ENCODE results near the gene CEP55. TPM values are rescaled to one million over a fixed set of nuclear protein-coding genes. Genes with fewer than 3 reads are reported as not detected.

CEP55 gene
- total RNA-seq, 1 experiment from 2014 or later, result 16.5 TPM

- DNase-seq, result no peak
- Histone ChIP-seq H3K9me2 (replicated peaks; ENCODE audit: insufficient read depth, low read length) (no peaks in the 10 kb centered on the region), H3K36me3 (ENCODE audit: insufficient read depth, low read length) (no peaks in the 10 kb centered on the region), H3K27me3 (ENCODE audit: low read length) (no peaks in the 10 kb centered on the region), H3K9ac (ENCODE audit: low read length) (no peak overlapping the region), H3K79me2 (ENCODE audit: low read length) (no peaks in the 10 kb centered on the region), H3K9me3 (ENCODE audit: low read length) (no peaks in the 10 kb centered on the region), H3K27ac (ENCODE audit: low read length) (no peak overlapping the region), H3K4me1 (ENCODE audit: low read length) (no peaks in the 10 kb centered on the region), H3K4me2 (ENCODE audit: low read depth, low read length, poor library complexity, severe bottlenecking) (no peak overlapping the region), H4K20me1 (ENCODE audit: insufficient read depth, low read depth, low read length) (no peaks in the 10 kb centered on the region), H3K4me3 (ENCODE audit: low read length) (no peak overlapping the region), H2AFZ (ENCODE audit: low read length) (no peak overlapping the region)
Measured at GRCh38 chr10:93473804-93474472, 22.5 kb upstream of the CEP55 start.

- Histone ChIP-seq H3K4me2 (ENCODE audit: low read depth, low read length, poor library complexity, severe bottlenecking) (no peak overlapping the region), H2AFZ (ENCODE audit: low read length) (no peak overlapping the region), H3K9me2 (replicated peaks; ENCODE audit: insufficient read depth, low read length) (no peaks in the 10 kb centered on the region), H3K27me3 (ENCODE audit: low read length) (no peaks in the 10 kb centered on the region), H4K20me1 (ENCODE audit: insufficient read depth, low read depth, low read length) (no peaks in the 10 kb centered on the region), H3K36me3 (ENCODE audit: insufficient read depth, low read length) (no peaks in the 10 kb centered on the region), H3K9ac (ENCODE audit: low read length) (no peak overlapping the region), H3K9me3 (ENCODE audit: low read length) (no peaks in the 10 kb centered on the region), H3K79me2 (ENCODE audit: low read length) (no peaks in the 10 kb centered on the region), H3K4me1 (ENCODE audit: low read length) (peaks cover 5% of the 10 kb centered on the region), H3K27ac (ENCODE audit: low read length) (no peak overlapping the region), H3K4me3 (ENCODE audit: low read length) (no peak overlapping the region)
- DNase-seq, result no peak
Measured at GRCh38 chr10:93475227-93475626, 21.2 kb upstream of the CEP55 start.

- no peak overlapping the region for H3K4me2 ChIP-seq (ENCODE audit: low read depth, low read length, poor library complexity, severe bottlenecking)
- no peak overlapping the region for H2AFZ ChIP-seq (ENCODE audit: low read length)
- no peaks in the 10 kb centered on the region for H4K20me1 ChIP-seq (ENCODE audit: insufficient read depth, low read depth, low read length)
- H3K9me3 ChIP-seq (ENCODE audit: low read length), result no peaks in the 10 kb centered on the region
- H3K4me1 ChIP-seq (ENCODE audit: low read length), result peaks cover 8% of the 10 kb centered on the region
- no peaks in the 10 kb centered on the region for H3K79me2 ChIP-seq (ENCODE audit: low read length)
- DNase-seq, result no peak
- no peaks in the 10 kb centered on the region for H3K36me3 ChIP-seq (ENCODE audit: insufficient read depth, low read length)
- no peaks in the 10 kb centered on the region for H3K27me3 ChIP-seq (ENCODE audit: low read length)
- no peak overlapping the region for H3K9ac ChIP-seq (ENCODE audit: low read length)
- no peak overlapping the region for H3K27ac ChIP-seq (ENCODE audit: low read length)
- H3K9me2 ChIP-seq (replicated peaks; ENCODE audit: insufficient read depth, low read length), result no peaks in the 10 kb centered on the region
- no peak overlapping the region for H3K4me3 ChIP-seq (ENCODE audit: low read length)
Measured at GRCh38 chr10:93475871-93476270, 20.5 kb upstream of the CEP55 start.

- Histone ChIP-seq H3K27ac (ENCODE audit: low read length) (no peak overlapping the region), H3K9me3 (ENCODE audit: low read length) (no peaks in the 10 kb centered on the region), H3K27me3 (ENCODE audit: low read length) (no peaks in the 10 kb centered on the region), H3K4me3 (ENCODE audit: low read length) (no peak overlapping the region), H3K4me2 (ENCODE audit: low read depth, low read length, poor library complexity, severe bottlenecking) (no peak overlapping the region), H4K20me1 (ENCODE audit: insufficient read depth, low read depth, low read length) (no peaks in the 10 kb centered on the region), H3K9me2 (replicated peaks; ENCODE audit: insufficient read depth, low read length) (no peaks in the 10 kb centered on the region), H3K36me3 (ENCODE audit: insufficient read depth, low read length) (no peaks in the 10 kb centered on the region), H3K9ac (ENCODE audit: low read length) (no peak overlapping the region), H3K79me2 (ENCODE audit: low read length) (no peaks in the 10 kb centered on the region), H2AFZ (ENCODE audit: low read length) (no peak overlapping the region), H3K4me1 (ENCODE audit: low read length) (peaks cover 16% of the 10 kb centered on the region)
- DNase-seq, result no peak
Measured at GRCh38 chr10:93476756-93477155, 19.7 kb upstream of the CEP55 start.

- peaks cover 22% of the 10 kb centered on the region for H3K4me1 ChIP-seq (ENCODE audit: low read length)
- H3K4me3 ChIP-seq (ENCODE audit: low read length), result no peak overlapping the region
- no peaks in the 10 kb centered on the region for H3K79me2 ChIP-seq (ENCODE audit: low read length)
- H4K20me1 ChIP-seq (ENCODE audit: insufficient read depth, low read depth, low read length), result no peaks in the 10 kb centered on the region
- no peaks in the 10 kb centered on the region for H3K27me3 ChIP-seq (ENCODE audit: low read length)
- no peak overlapping the region for H3K27ac ChIP-seq (ENCODE audit: low read length)
- H3K36me3 ChIP-seq (ENCODE audit: insufficient read depth, low read length), result no peaks in the 10 kb centered on the region
- H3K9ac ChIP-seq (ENCODE audit: low read length), result no peak overlapping the region
- H3K9me3 ChIP-seq (ENCODE audit: low read length), result no peaks in the 10 kb centered on the region
- no peak overlapping the region for H2AFZ ChIP-seq (ENCODE audit: low read length)
- no peak for DNase-seq
- H3K9me2 ChIP-seq (replicated peaks; ENCODE audit: insufficient read depth, low read length), result no peaks in the 10 kb centered on the region
- H3K4me2 ChIP-seq (ENCODE audit: low read depth, low read length, poor library complexity, severe bottlenecking), result no peak overlapping the region
Measured at GRCh38 chr10:93478873-93479272, 17.5 kb upstream of the CEP55 start.

GRCh38 chr10:93481637-93482144 is 14.7 kb upstream of the CEP55 start:
- no peaks in the 10 kb centered on the region for H3K27me3 ChIP-seq (ENCODE audit: low read length)
- peak overlapping the region; percentile 67 for H3K4me3 ChIP-seq (ENCODE audit: low read length)
- H3K9me2 ChIP-seq (replicated peaks; ENCODE audit: insufficient read depth, low read length), result no peaks in the 10 kb centered on the region
- H3K9ac ChIP-seq (ENCODE audit: low read length), result peak overlapping the region; percentile 64
- H3K36me3 ChIP-seq (ENCODE audit: insufficient read depth, low read length), result no peaks in the 10 kb centered on the region
- H4K20me1 ChIP-seq (ENCODE audit: insufficient read depth, low read depth, low read length), result no peaks in the 10 kb centered on the region
- no peak for DNase-seq
- no peaks in the 10 kb centered on the region for H3K79me2 ChIP-seq (ENCODE audit: low read length)
- peak overlapping the region; percentile 45 for H3K27ac ChIP-seq (ENCODE audit: low read length)
- no peak overlapping the region for H2AFZ ChIP-seq (ENCODE audit: low read length)
- peak overlapping the region; percentile 82 for H3K4me2 ChIP-seq (ENCODE audit: low read depth, low read length, poor library complexity, severe bottlenecking)
- H3K4me1 ChIP-seq (ENCODE audit: low read length), result peaks cover 22% of the 10 kb centered on the region
- no peaks in the 10 kb centered on the region for H3K9me3 ChIP-seq (ENCODE audit: low read length)

- Histone ChIP-seq H2AFZ (ENCODE audit: low read length) (peak within 1 kb of the TSS; percentile 73), H3K4me3 (ENCODE audit: low read length) (peak within 1 kb of the TSS; percentile 67), H3K27me3 (ENCODE audit: low read length) (no peaks in the 10 kb centered on the region), H3K36me3 (ENCODE audit: insufficient read depth, low read length) (no peaks in the 10 kb centered on the region), H4K20me1 (ENCODE audit: insufficient read depth, low read depth, low read length) (no peaks in the 10 kb centered on the region), H3K4me1 (ENCODE audit: low read length) (peaks cover 22% of the 10 kb centered on the region), H3K79me2 (ENCODE audit: low read length) (no peaks in the 10 kb centered on the region), H3K4me2 (ENCODE audit: low read depth, low read length, poor library complexity, severe bottlenecking) (peak within 1 kb of the TSS; percentile 82), H3K9me2 (replicated peaks; ENCODE audit: insufficient read depth, low read length) (no peaks in the 10 kb centered on the region), H3K9ac (ENCODE audit: low read length) (peak within 1 kb of the TSS; percentile 64), H3K27ac (ENCODE audit: low read length) (peak within 1 kb of the TSS; percentile 45), H3K9me3 (ENCODE audit: low read length) (no peaks in the 10 kb centered on the region)
- peak; percentile 80 for DNase-seq
Measured at GRCh38 chr10:93482145-93482834, 14.1 kb upstream of the CEP55 start, which contains the start of gene MYOF. TSS of gene MYOF (minus strand) at chr10:93482334. CDS start at chr10:93482194, 140 bp downstream.

GRCh38 chr10:93485690-93486089 is 10.7 kb upstream of the CEP55 start:
- Histone ChIP-seq H3K27ac (ENCODE audit: low read length) (no peak overlapping the region), H3K9me3 (ENCODE audit: low read length) (no peaks in the 10 kb centered on the region), H3K36me3 (ENCODE audit: insufficient read depth, low read length) (no peaks in the 10 kb centered on the region), H3K79me2 (ENCODE audit: low read length) (no peaks in the 10 kb centered on the region), H3K4me1 (ENCODE audit: low read length) (peaks cover 16% of the 10 kb centered on the region), H3K4me3 (ENCODE audit: low read length) (no peak overlapping the region), H2AFZ (ENCODE audit: low read length) (no peak overlapping the region), H3K9ac (ENCODE audit: low read length) (no peak overlapping the region), H3K9me2 (replicated peaks; ENCODE audit: insufficient read depth, low read length) (no peaks in the 10 kb centered on the region), H3K27me3 (ENCODE audit: low read length) (no peaks in the 10 kb centered on the region), H3K4me2 (ENCODE audit: low read depth, low read length, poor library complexity, severe bottlenecking) (no peak overlapping the region), H4K20me1 (ENCODE audit: insufficient read depth, low read depth, low read length) (no peaks in the 10 kb centered on the region)
- DNase-seq, result no peak

Data from Karpas-422 (cell line).